SU-DHL-6 (cell line): ENCODE results near the gene LMO7.

ENCODE experiments used
- H2AFZ ChIP-seq: fragments of 200-600 bp; sonication (generic); 2 replicates; pipeline ENCODE4 v1.6.1; 2014; ENCODE audit warnings: low read depth, mild to moderate bottlenecking, moderate library complexity, mixed read lengths, antibody characterized with exemption, low read length; ENCODE audit not compliant: severe bottlenecking
- H3F3A ChIP-seq: fragments of 200-600 bp; shearing (Covaris generic); 2 replicates; pipeline ENCODE4 v1.6.0; 2016; ENCODE audit warnings: antibody characterized with exemption, mild to moderate bottlenecking; ENCODE audit not compliant: insufficient read depth
- H3K27ac ChIP-seq: fragments of 200-600 bp; sonication (generic); 2 replicates; pipeline ENCODE4 v1.5.1; 2016; ENCODE audit warnings: low read depth, mild to moderate bottlenecking, low read length, moderate library complexity, mixed read lengths
- H3K27me3 ChIP-seq: fragments of 200-600 bp; sonication (generic), shearing (Covaris generic); 2 replicates; pipeline ENCODE4 v1.6.0; 2014; ENCODE audit warnings: mild to moderate bottlenecking, low read length
- H3K36me3 ChIP-seq: fragments of 200-600 bp; sonication (generic); 2 replicates; pipeline ENCODE4 v1.6.1; 2014; ENCODE audit warnings: mild to moderate bottlenecking, low read length, mixed read lengths
- H3K4me2 ChIP-seq: fragments of 300-600, 200-600 bp; shearing (Covaris generic), sonication (generic); 2 replicates; pipeline ENCODE4 v1.6.0; 2014; ENCODE audit warnings: low read length, low read depth, mild to moderate bottlenecking; ENCODE audit not compliant: poor library complexity, severe bottlenecking
- H3K4me3 ChIP-seq: fragments of 200-600 bp; sonication (generic); 2 replicates; pipeline ENCODE4 v1.5.1; 2014; ENCODE audit warnings: antibody characterized with exemption, low read length, mild to moderate bottlenecking, mixed read lengths; ENCODE audit not compliant: insufficient read depth, poor library complexity, severe bottlenecking
- H3K79me2 ChIP-seq: fragments of 200-600 bp; sonication (generic); 2 replicates; pipeline ENCODE4 v1.6.1; 2014; ENCODE audit warnings: mild to moderate bottlenecking, low read length, moderate library complexity; ENCODE audit not compliant: insufficient read depth
- H3K9ac ChIP-seq: fragments of 200-600 bp; sonication (generic); 2 replicates; pipeline ENCODE4 v1.7.0; 2014; ENCODE audit warnings: mild to moderate bottlenecking, low read length
- H3K9me2 ChIP-seq: fragments of 200-600 bp; sonication (generic); replicated peaks from 2 replicates; pipeline ENCODE4 v1.6.1; 2014; ENCODE audit warnings: low read length; ENCODE audit not compliant: insufficient read depth
- H3K9me3 ChIP-seq: fragments of 200-600 bp; sonication (generic); 2 replicates; pipeline ENCODE4 v1.6.1; 2014; ENCODE audit warnings: low read length, mixed read lengths; ENCODE audit not compliant: insufficient read depth
- H4K20me1 ChIP-seq: fragments of 200-600 bp; sonication (generic); 2 replicates; pipeline ENCODE4 v1.6.1; 2014; ENCODE audit warnings: low read depth, mild to moderate bottlenecking, antibody characterized with exemption, low read length, moderate library complexity, mixed read lengths
- EZH2phosphoT487 ChIP-seq: fragments of 200-600 bp; sonication (generic), shearing (Covaris generic); conservative IDR thresholded peaks from 2 replicates; pipeline ENCODE4 v1.6.1; 2018; ENCODE audit warnings: mild to moderate bottlenecking, antibody characterized with exemption, low read length, moderate library complexity, mixed read lengths
- TF ChIP-seq, protein P1 (sequence below): fragments of 200-600 bp; sonication (generic); IDR thresholded peaks from one replicate; pipeline ENCODE4 v1.5.1; 2017; ENCODE audit warnings: antibody characterized with exemption, mild to moderate bottlenecking, low read length, moderate library complexity; ENCODE audit not compliant: insufficient read depth, poor library complexity, severe bottlenecking

The LMO7 gene

DNA sequence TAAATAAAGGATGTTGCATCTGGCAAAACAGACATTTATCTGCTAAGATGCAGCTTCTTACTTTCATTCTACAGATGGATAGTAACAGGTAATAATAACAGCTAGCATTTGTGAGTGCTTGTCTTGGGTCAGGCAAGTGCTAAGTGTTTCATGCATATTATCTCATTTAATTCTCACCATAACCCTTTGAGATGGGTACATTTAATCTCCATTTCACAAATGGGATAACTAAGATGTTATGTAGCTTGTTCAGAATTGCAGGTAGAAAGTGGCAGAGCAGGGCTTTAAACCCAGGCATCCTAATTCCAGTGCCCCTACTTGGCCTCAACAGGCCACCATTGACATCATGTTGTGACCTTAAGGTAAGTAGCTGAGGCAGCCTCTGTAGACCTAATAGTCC lies 69.8 kb downstream of the LMO7 start:
- peaks cover 5% of the 10 kb centered on the region; the same call in 1 of the 2 replicates for H3K36me3 ChIP-seq
- no peak overlapping the region for H3K9ac ChIP-seq
- no peaks in the 10 kb centered on the region for H3K27me3 ChIP-seq
- no peak overlapping the region for H3K4me3 ChIP-seq
- H3K27ac ChIP-seq = no peak overlapping the region
- no peak overlapping the region for H3K4me2 ChIP-seq
- TF ChIP-seq, protein P1, sequence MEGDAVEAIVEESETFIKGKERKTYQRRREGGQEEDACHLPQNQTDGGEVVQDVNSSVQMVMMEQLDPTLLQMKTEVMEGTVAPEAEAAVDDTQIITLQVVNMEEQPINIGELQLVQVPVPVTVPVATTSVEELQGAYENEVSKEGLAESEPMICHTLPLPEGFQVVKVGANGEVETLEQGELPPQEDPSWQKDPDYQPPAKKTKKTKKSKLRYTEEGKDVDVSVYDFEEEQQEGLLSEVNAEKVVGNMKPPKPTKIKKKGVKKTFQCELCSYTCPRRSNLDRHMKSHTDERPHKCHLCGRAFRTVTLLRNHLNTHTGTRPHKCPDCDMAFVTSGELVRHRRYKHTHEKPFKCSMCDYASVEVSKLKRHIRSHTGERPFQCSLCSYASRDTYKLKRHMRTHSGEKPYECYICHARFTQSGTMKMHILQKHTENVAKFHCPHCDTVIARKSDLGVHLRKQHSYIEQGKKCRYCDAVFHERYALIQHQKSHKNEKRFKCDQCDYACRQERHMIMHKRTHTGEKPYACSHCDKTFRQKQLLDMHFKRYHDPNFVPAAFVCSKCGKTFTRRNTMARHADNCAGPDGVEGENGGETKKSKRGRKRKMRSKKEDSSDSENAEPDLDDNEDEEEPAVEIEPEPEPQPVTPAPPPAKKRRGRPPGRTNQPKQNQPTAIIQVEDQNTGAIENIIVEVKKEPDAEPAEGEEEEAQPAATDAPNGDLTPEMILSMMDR = no peak
- TF ChIP-seq EZH2phosphoT487 = no peak
- H3K9me3 ChIP-seq = no peaks in the 10 kb centered on the region
- no peaks in the 10 kb centered on the region for H3F3A ChIP-seq
- H4K20me1 ChIP-seq = peaks cover 18% of the 10 kb centered on the region; the same call in 1 of the 2 replicates
- H3K9me2 ChIP-seq = no peaks in the 10 kb centered on the region
- no peak overlapping the region for H2AFZ ChIP-seq
- peaks cover 76% of the 10 kb centered on the region for H3K79me2 ChIP-seq

- H3K36me3 ChIP-seq = peaks cover 33% of the 10 kb centered on the region
- peaks cover 55% of the 10 kb centered on the region for H3K79me2 ChIP-seq
- H2AFZ ChIP-seq = no peak overlapping the region
- H3K9me3 ChIP-seq = no peaks in the 10 kb centered on the region
- H3K4me2 ChIP-seq = no peak overlapping the region
- no peak overlapping the region for H3K27ac ChIP-seq
- 0 out of 2 replicates have a peak, but pooled peaks cover 11% of the 10 kb centered on the region for H4K20me1 ChIP-seq
- TF ChIP-seq, protein P1 = no peak
- H3K4me3 ChIP-seq = no peak overlapping the region
- peaks cover 5% of the 10 kb centered on the region; the same call in 1 of the 2 replicates for H3F3A ChIP-seq
- H3K9ac ChIP-seq = no peak overlapping the region
- H3K27me3 ChIP-seq = no peaks in the 10 kb centered on the region
- H3K9me2 ChIP-seq = no peaks in the 10 kb centered on the region
These were observed 77.7 kb downstream of the LMO7 start for GRCh38 chr13:75713852-75714251.

GRCh38 chr13:75715601-75716523 lies 79.7 kb downstream of the LMO7 start:
- Histone ChIP-seq H3K27ac (no peak overlapping the region; the same call in 1 of the 2 replicates), H3F3A (peaks cover 5% of the 10 kb centered on the region; the same call in 1 of the 2 replicates), H2AFZ (no peak overlapping the region), H3K79me2 (peaks cover 72% of the 10 kb centered on the region), H3K9me2 (no peaks in the 10 kb centered on the region), H3K9ac (no peak overlapping the region), H3K4me2 (no peak overlapping the region), H4K20me1 (0 out of 2 replicates have a peak, but pooled peaks cover 11% of the 10 kb centered on the region), H3K27me3 (no peaks in the 10 kb centered on the region), H3K36me3 (peaks cover 43% of the 10 kb centered on the region), H3K9me3 (no peaks in the 10 kb centered on the region), H3K4me3 (no peak overlapping the region)
- no peak for TF ChIP-seq EZH2phosphoT487
- TF ChIP-seq, protein P1 = no peak
